Fibroblast of mammary gland (primary cell): ENCODE data around the gene MRPL36.

Experiments
- DNase-seq: peaks from one replicate; pipeline ENCODE4 v3.0.0-alpha.2; 2010; ENCODE audit warnings: low read depth
- H3K4me3 ChIP-seq: 2 replicates; pipeline ENCODE4 v1.5.1; 2011; ENCODE audit warnings: low read depth, mild to moderate bottlenecking, low read length, moderate library complexity; ENCODE audit not compliant: control insufficient read depth
- TF ChIP-seq, protein P1 (sequence below): conservative IDR thresholded peaks from 2 replicates; pipeline ENCODE4 v1.5.1; 2011; ENCODE audit warnings: low read depth, low read length, inconsistent platforms; ENCODE audit not compliant: control insufficient read depth, insufficient read depth

The MRPL36 gene

GRCh38 chr5:1806199-1806598, 6.6 kb upstream of the MRPL36 start:
- TF ChIP-seq, protein P1, sequence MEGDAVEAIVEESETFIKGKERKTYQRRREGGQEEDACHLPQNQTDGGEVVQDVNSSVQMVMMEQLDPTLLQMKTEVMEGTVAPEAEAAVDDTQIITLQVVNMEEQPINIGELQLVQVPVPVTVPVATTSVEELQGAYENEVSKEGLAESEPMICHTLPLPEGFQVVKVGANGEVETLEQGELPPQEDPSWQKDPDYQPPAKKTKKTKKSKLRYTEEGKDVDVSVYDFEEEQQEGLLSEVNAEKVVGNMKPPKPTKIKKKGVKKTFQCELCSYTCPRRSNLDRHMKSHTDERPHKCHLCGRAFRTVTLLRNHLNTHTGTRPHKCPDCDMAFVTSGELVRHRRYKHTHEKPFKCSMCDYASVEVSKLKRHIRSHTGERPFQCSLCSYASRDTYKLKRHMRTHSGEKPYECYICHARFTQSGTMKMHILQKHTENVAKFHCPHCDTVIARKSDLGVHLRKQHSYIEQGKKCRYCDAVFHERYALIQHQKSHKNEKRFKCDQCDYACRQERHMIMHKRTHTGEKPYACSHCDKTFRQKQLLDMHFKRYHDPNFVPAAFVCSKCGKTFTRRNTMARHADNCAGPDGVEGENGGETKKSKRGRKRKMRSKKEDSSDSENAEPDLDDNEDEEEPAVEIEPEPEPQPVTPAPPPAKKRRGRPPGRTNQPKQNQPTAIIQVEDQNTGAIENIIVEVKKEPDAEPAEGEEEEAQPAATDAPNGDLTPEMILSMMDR, result no peak
- H3K4me3 ChIP-seq, result no peak overlapping the region
- DNase-seq, result no peak

- no peak for DNase-seq
- TF ChIP-seq, protein P1, result no peak
- H3K4me3 ChIP-seq, result no peak overlapping the region
These were observed 6.1 kb upstream of the MRPL36 start for GRCh38 chr5:1805736-1806135.

DNA sequence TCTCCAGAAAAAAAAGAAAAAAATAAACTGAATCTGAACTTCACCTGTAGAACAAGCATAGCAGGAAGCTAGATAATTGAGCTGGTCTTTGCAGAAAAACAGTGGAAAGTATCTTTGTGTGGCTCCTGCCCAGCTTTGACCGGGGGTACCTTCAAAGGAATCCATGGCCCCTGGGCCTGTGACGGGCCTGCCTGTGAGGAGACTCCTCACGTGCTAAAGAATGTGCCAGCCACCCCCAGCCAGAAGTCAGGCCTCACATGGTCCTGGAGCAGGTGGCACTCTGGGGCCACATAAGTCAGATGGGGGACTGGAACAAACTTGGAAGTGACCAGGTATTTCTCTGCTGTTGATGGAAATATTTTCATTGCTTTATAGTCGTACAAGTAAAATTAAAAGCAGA, 5.7 kb upstream of the MRPL36 start:
- DNase-seq, result no peak
- TF ChIP-seq, protein P1, result no peak
- no peak overlapping the region for H3K4me3 ChIP-seq

DNA sequence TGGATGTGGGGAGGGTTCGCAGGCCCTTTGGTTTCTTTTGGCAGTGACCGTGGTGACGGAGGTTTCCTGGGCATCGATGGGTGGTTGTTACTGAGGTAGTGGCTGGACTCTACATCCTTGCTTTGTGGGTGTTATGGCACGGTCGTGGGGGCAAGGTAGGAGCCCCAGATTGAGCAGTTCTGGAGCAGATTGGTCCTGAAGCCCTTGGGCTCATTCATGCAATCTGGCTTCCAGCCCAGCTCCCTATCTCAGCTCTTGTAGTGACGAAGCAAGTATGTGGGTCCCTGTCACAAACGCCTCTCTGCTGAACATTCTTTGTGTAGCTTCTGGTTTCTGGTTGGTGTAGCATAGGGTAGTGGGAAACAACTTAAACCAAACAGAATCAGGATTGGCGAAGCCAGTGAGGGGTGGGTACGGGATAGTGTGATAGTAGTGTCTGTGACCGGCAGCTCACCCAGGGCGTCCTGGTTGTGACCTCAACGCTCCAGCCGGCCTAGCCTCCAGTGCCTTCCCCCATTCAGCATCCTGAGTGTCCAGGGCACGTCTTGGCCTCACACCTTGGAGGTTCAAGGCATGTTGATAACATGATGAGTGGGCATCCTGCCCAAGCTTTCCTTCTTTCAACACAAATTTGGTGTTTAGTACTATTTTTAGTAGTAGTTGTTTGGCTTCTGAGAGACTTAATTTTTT, 4.5 kb upstream of the MRPL36 start:
- no peak for DNase-seq
- no peak overlapping the region for H3K4me3 ChIP-seq
- TF ChIP-seq, protein P1, result no peak

GRCh38 chr5:1803192-1803591, 3.6 kb upstream of the MRPL36 start:
- H3K4me3 ChIP-seq, result no peak overlapping the region
- DNase-seq, result no peak
- TF ChIP-seq, protein P1, result no peak

GRCh38 chr5:1801967-1802295, 2.3 kb upstream of the MRPL36 start:
- DNase-seq, result no peak
- TF ChIP-seq, protein P1, result no peak
- peak overlapping the region; percentile 84 for H3K4me3 ChIP-seq
